Measurements from ENCODE around the gene CMKLR1.

CMKLR1 gene

DNA sequence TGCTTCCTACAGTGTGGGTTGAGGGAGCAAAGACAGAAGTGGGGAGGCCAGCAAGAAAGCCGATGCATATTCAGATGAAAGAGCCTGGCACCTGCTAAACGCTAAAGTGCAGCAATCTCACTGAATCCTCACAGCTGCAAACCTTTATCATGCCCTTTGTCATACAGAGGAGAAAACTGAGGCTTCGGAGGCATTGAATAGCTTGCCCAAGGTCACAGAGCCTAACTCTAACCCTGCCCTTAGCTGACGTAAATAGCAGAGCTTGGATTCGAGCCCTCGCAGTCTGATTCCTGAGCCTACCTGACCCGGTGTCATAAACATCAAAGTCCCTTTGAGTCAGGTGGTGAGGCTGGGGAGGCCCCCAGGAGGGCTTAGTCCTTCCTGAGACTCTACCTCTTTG, 54.9 kb downstream of the CMKLR1 start:
- DNase-seq (ENCODE audit: low read depth in 1 of 2, low spot score in 1 of 2): no peak
- Histone ChIP-seq H3K27me3 (ENCODE audit: insufficient read depth, poor library complexity, severe bottlenecking) (no peaks in the 10 kb centered on the region), H3K4me3 (replicated peaks; ENCODE audit: insufficient read depth, low read length) (no peak overlapping the region), H3K27ac (replicated peaks) (no peak overlapping the region)
- TF ChIP-seq POLR2AphosphoS5 (IDR thresholded peaks at IDR 0.05; ENCODE audit: low read depth) (no peak), GABPA (IDR thresholded peaks at IDR 0.05; ENCODE audit: low read depth) (no peak), SPI1 (IDR thresholded peaks at IDR 0.05; ENCODE audit: borderline replicate concordance, low read depth) (no peak)
- TF ChIP-seq, protein P1, sequence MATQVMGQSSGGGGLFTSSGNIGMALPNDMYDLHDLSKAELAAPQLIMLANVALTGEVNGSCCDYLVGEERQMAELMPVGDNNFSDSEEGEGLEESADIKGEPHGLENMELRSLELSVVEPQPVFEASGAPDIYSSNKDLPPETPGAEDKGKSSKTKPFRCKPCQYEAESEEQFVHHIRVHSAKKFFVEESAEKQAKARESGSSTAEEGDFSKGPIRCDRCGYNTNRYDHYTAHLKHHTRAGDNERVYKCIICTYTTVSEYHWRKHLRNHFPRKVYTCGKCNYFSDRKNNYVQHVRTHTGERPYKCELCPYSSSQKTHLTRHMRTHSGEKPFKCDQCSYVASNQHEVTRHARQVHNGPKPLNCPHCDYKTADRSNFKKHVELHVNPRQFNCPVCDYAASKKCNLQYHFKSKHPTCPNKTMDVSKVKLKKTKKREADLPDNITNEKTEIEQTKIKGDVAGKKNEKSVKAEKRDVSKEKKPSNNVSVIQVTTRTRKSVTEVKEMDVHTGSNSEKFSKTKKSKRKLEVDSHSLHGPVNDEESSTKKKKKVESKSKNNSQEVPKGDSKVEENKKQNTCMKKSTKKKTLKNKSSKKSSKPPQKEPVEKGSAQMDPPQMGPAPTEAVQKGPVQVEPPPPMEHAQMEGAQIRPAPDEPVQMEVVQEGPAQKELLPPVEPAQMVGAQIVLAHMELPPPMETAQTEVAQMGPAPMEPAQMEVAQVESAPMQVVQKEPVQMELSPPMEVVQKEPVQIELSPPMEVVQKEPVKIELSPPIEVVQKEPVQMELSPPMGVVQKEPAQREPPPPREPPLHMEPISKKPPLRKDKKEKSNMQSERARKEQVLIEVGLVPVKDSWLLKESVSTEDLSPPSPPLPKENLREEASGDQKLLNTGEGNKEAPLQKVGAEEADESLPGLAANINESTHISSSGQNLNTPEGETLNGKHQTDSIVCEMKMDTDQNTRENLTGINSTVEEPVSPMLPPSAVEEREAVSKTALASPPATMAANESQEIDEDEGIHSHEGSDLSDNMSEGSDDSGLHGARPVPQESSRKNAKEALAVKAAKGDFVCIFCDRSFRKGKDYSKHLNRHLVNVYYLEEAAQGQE (IDR thresholded peaks at IDR 0.05; ENCODE audit: insufficient replicate concordance, low read depth): no peak
- TF ChIP-seq, protein P2, sequence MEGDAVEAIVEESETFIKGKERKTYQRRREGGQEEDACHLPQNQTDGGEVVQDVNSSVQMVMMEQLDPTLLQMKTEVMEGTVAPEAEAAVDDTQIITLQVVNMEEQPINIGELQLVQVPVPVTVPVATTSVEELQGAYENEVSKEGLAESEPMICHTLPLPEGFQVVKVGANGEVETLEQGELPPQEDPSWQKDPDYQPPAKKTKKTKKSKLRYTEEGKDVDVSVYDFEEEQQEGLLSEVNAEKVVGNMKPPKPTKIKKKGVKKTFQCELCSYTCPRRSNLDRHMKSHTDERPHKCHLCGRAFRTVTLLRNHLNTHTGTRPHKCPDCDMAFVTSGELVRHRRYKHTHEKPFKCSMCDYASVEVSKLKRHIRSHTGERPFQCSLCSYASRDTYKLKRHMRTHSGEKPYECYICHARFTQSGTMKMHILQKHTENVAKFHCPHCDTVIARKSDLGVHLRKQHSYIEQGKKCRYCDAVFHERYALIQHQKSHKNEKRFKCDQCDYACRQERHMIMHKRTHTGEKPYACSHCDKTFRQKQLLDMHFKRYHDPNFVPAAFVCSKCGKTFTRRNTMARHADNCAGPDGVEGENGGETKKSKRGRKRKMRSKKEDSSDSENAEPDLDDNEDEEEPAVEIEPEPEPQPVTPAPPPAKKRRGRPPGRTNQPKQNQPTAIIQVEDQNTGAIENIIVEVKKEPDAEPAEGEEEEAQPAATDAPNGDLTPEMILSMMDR (IDR thresholded peaks at IDR 0.05; ENCODE audit: insufficient read depth, low read length): no peak

DNA sequence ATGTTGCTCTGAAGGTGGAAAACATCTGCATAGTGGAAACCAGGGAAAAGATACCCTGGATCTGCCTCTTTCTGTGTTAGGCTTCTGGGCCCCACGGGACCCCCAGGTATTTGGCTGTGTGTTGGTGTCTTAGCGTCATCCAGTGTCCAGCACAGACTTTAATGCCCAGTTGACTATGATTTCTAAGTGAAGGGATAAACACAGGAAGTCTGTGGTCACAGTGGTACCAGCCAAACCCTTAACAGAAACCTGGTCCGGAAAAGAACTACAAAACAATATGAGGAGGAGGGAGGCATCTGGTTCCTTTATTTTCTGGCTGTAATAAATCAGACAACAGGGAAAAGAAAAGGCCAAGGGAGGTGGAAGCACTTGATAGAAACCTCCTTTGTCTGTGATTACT, 56.4 kb downstream of the CMKLR1 start:
- TF ChIP-seq POLR2AphosphoS5 (IDR thresholded peaks at IDR 0.05; ENCODE audit: low read depth) (no peak), GABPA (IDR thresholded peaks at IDR 0.05; ENCODE audit: low read depth) (no peak), SPI1 (IDR thresholded peaks at IDR 0.05; ENCODE audit: borderline replicate concordance, low read depth) (no peak)
- TF ChIP-seq, protein P1 (IDR thresholded peaks at IDR 0.05; ENCODE audit: insufficient replicate concordance, low read depth): no peak
- TF ChIP-seq, protein P2 (IDR thresholded peaks at IDR 0.05; ENCODE audit: insufficient read depth, low read length): no peak
- DNase-seq (ENCODE audit: low read depth in 1 of 2, low spot score in 1 of 2): no peak
- Histone ChIP-seq H3K27me3 (ENCODE audit: insufficient read depth, poor library complexity, severe bottlenecking) (no peaks in the 10 kb centered on the region), H3K4me3 (replicated peaks; ENCODE audit: insufficient read depth, low read length) (no peak overlapping the region), H3K27ac (replicated peaks) (no peak overlapping the region)

DNA sequence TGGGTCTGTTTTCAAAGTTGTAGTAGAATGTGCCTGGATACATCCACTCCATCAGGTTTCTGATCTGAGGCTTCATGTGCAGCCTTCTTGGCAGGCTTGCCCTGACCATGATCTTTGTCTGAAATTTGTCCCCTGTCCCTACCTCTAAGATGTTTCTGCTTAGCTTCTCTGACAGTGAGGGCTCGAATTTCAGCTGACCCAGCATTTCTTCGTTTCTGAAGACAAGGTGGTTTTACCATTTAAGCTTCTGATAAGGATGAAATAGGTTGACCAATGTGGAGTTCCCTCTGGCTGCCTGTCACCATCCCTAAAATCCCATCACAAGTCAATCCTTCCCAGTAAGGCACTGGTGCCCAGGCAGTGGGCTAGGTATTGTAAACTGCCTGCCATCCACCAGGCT, 57.0 kb downstream of the CMKLR1 start:
- no peak overlapping the region for H3K27ac ChIP-seq (replicated peaks)
- no peak for DNase-seq (ENCODE audit: low read depth in 1 of 2, low spot score in 1 of 2)
- no peak overlapping the region for H3K4me3 ChIP-seq (replicated peaks; ENCODE audit: insufficient read depth, low read length)
- no peak for TF ChIP-seq GABPA (IDR thresholded peaks at IDR 0.05; ENCODE audit: low read depth)
- TF ChIP-seq, protein P2 (IDR thresholded peaks at IDR 0.05; ENCODE audit: insufficient read depth, low read length): no peak
- TF ChIP-seq SPI1 (IDR thresholded peaks at IDR 0.05; ENCODE audit: borderline replicate concordance, low read depth): no peak
- no peak for TF ChIP-seq POLR2AphosphoS5 (IDR thresholded peaks at IDR 0.05; ENCODE audit: low read depth)
- TF ChIP-seq, protein P1 (IDR thresholded peaks at IDR 0.05; ENCODE audit: insufficient replicate concordance, low read depth): no peak
- H3K27me3 ChIP-seq (ENCODE audit: insufficient read depth, poor library complexity, severe bottlenecking): no peaks in the 10 kb centered on the region
